Lower lobe of right lung (tissue), 2 donors: ENCODE data around the gene LRRC2. TPM values are rescaled to one million over a fixed set of nuclear protein-coding genes. Genes with fewer than 3 reads are reported as not detected.

ENCODE experiments used
- ATAC-seq, 2 donors: fragments of 200-7000 bp; cut with Tn5 transposase; one replicate each; pipeline ENCODE4 v1.9.1; 2020 to 2022; ENCODE audit warnings: mild to moderate bottlenecking in 2 of 2, moderate library complexity in 2 of 2
- DNase-seq: peaks from one replicate; pipeline ENCODE4 v3.0.0-alpha.2; 2020
- H3K27ac ChIP-seq: fragments of 200-600 bp; one replicate; pipeline ENCODE4 v1.8.0; 2022
- H3K27me3 ChIP-seq: fragments of 200-600 bp; one replicate; pipeline ENCODE4 v1.8.0; 2022; ENCODE audit warnings: low read depth
- H3K36me3 ChIP-seq: fragments of 200-600 bp; one replicate; pipeline ENCODE4 v1.8.0; 2022; ENCODE audit warnings: mild to moderate bottlenecking
- H3K4me1 ChIP-seq: fragments of 200-600 bp; one replicate; pipeline ENCODE4 v1.8.0; 2022
- H3K4me3 ChIP-seq: fragments of 200-600 bp; one replicate; pipeline ENCODE4 v1.8.0; 2022; ENCODE audit warnings: mild to moderate bottlenecking
- H3K9me3 ChIP-seq: fragments of 200-600 bp; one replicate; pipeline ENCODE4 v1.8.0; 2022
- CTCF ChIP-seq: fragments of 200-600 bp; IDR thresholded peaks from one replicate; pipeline ENCODE4 v1.8.0; 2022; ENCODE audit warnings: antibody characterized with exemption, mild to moderate bottlenecking
- intact Hi-C: fragments of 100-400 bp; cut with DNase I; formaldehyde crosslinking; loops from one replicate; pipeline ENCODE4 v1.11.0; 2022
- total RNA-seq: library from RNA; stranded (reverse); fragmentation: NEBNext Ultra II Directional; extraction: Animal tissue kit (Norgen Biotek cat#: 25700); gene quantifications from one replicate; pipeline ENCODE4 v1.2.1, GENCODE V29; 2021
- donor health status: DM: no; HTN: yes; CAD: no; lungs with severe emphysema.

The LRRC2 gene
- total RNA-seq, 1 donor from 2014 or later: 1.2 TPM

- intact Hi-C loops: no loop called here
- no peak for TF ChIP-seq CTCF
- H3K4me1 ChIP-seq: no peaks in the 10 kb centered on the region
- H3K36me3 ChIP-seq: no peaks in the 10 kb centered on the region
- DNase-seq: no peak
- no peaks in the 10 kb centered on the region for H3K27me3 ChIP-seq
- H3K27ac ChIP-seq: no peak overlapping the region
- no peak overlapping the region for H3K4me3 ChIP-seq
- no peak for ATAC-seq
- no peaks in the 10 kb centered on the region for H3K9me3 ChIP-seq
Observed at GRCh38 chr3:46609944-46610722, 44.0 kb upstream of the LRRC2 start.

- intact Hi-C loops: no loop called here
- Histone ChIP-seq H3K36me3 (no peaks in the 10 kb centered on the region), H3K9me3 (no peaks in the 10 kb centered on the region), H3K27me3 (no peaks in the 10 kb centered on the region), H3K27ac (no peak overlapping the region), H3K4me1 (no peaks in the 10 kb centered on the region), H3K4me3 (no peak overlapping the region)
- no peak for TF ChIP-seq CTCF
- DNase-seq (no peak), ATAC-seq (no peak)
Observed at GRCh38 chr3:46609212-46609721, 43.2 kb upstream of the LRRC2 start.

- Histone ChIP-seq H3K9me3 (no peaks in the 10 kb centered on the region), H3K36me3 (no peaks in the 10 kb centered on the region), H3K4me3 (no peak overlapping the region), H3K27ac (no peak overlapping the region), H3K27me3 (no peaks in the 10 kb centered on the region), H3K4me1 (no peaks in the 10 kb centered on the region)
- ATAC-seq: no peak
- no peak for DNase-seq
- intact Hi-C loops: no loop called here
- no peak for TF ChIP-seq CTCF
Observed at GRCh38 chr3:46607603-46608028, 41.5 kb upstream of the LRRC2 start.

- DNase-seq (no peak), ATAC-seq (no peak)
- Histone ChIP-seq H3K36me3 (no peaks in the 10 kb centered on the region), H3K4me1 (no peaks in the 10 kb centered on the region), H3K27ac (no peak overlapping the region), H3K27me3 (no peaks in the 10 kb centered on the region), H3K4me3 (no peak overlapping the region), H3K9me3 (no peaks in the 10 kb centered on the region)
- no peak for TF ChIP-seq CTCF
- intact Hi-C loops: no loop called here
Observed at GRCh38 chr3:46604127-46604526, 38.0 kb upstream of the LRRC2 start.

GRCh38 chr3:46603446-46604046 lies 37.4 kb upstream of the LRRC2 start:
- Histone ChIP-seq H3K4me1 (no peaks in the 10 kb centered on the region), H3K27me3 (no peaks in the 10 kb centered on the region), H3K9me3 (no peaks in the 10 kb centered on the region), H3K27ac (no peak overlapping the region), H3K36me3 (no peaks in the 10 kb centered on the region), H3K4me3 (no peak overlapping the region)
- TF ChIP-seq CTCF: no peak
- DNase-seq (no peak), ATAC-seq (no peak)
- intact Hi-C loops: no loop called here
